Ascending aorta (tissue), 2 donors: ENCODE results near the gene SAP130. TPM values are rescaled to one million over a fixed set of nuclear protein-coding genes. Genes with fewer than 3 reads are reported as not detected.

Experiments used
- DNase-seq, 2 donors: peaks; one replicate each; pipeline ENCODE4 v3.0.0-alpha.2; 2019; ENCODE audit warnings: low spot score in 2 of 2
- H3K27ac ChIP-seq, 2 donors: fragments of 200-600 bp; sonication (generic); one replicate each; pipeline ENCODE4 v1.5.1; 2016 to 2017; ENCODE audit warnings: mild to moderate bottlenecking in 1 of 2
- H3K27me3 ChIP-seq: fragments of 200-600 bp; sonication (generic); one replicate; pipeline ENCODE4 v1.5.1; 2017
- H3K36me3 ChIP-seq, 2 donors: fragments of 200-600 bp; sonication (generic); one replicate each; pipeline ENCODE4 v1.5.1; 2016
- H3K4me1 ChIP-seq, 2 donors: fragments of 200-600 bp; sonication (generic); one replicate each; pipeline ENCODE4 v1.5.1; 2016 to 2017; ENCODE audit warnings: mild to moderate bottlenecking in 1 of 2
- H3K4me3 ChIP-seq, 2 donors: fragments of 200-600 bp; sonication (generic); one replicate each; pipeline ENCODE4 v1.5.1; 2016 to 2017; ENCODE audit warnings: mild to moderate bottlenecking in 1 of 2
- H3K9me3 ChIP-seq, 2 donors: fragments of 200-600 bp; sonication (generic); one replicate each; pipeline ENCODE4 v1.5.1; 2016
- CTCF ChIP-seq, 3 experiments: fragments of 200-600 bp in 2 of 3; fragments of 450-650 bp in 1 of 3; sonication (generic) in 2 of 3; IDR thresholded peaks; one replicate each; pipeline ENCODE4 v1.5.1; 2016 to 2019; ENCODE audit warnings: antibody characterized with exemption in 3 of 3, mild to moderate bottlenecking in 1 of 3, moderate library complexity in 1 of 3
- intact Hi-C: fragments of 100-400 bp; cut with DNase I; formaldehyde crosslinking; loops from one replicate; pipeline ENCODE4 v1.15.1; 2023
- total RNA-seq: library from RNA; depleted of rRNA; stranded (reverse); fragments of >200 nt; gene quantifications from one replicate; pipeline ENCODE4 v1.1.0, GENCODE V29; 2016

The SAP130 gene
- total RNA-seq, 1 donor from 2014 or later = 2.8 TPM

GRCh38 chr2:127891811-127892210 lies 136.0 kb downstream of the SAP130 start:
- no peak for DNase-seq
- H3K4me1 ChIP-seq = peaks cover 4 to 13% of the 10 kb centered on the region in 2 donors
- H3K36me3 ChIP-seq = no peaks in the 10 kb centered on the region
- no peak overlapping the region for H3K4me3 ChIP-seq
- H3K27me3 ChIP-seq = no peaks in the 10 kb centered on the region
- intact Hi-C loops = no loop called here
- no peak overlapping the region for H3K27ac ChIP-seq
- no peaks in the 10 kb centered on the region for H3K9me3 ChIP-seq
- TF ChIP-seq CTCF (IDR thresholded peaks at IDR 0.05) = no peak

Other genes with a start within 250 kb of the SAP130 start
- 13.9 TPM for gene WDR33, start 216.9 kb downstream of the SAP130 start, total RNA-seq
- gene POLR2D, start 169.9 kb downstream of the SAP130 start, total RNA-seq = 2.1 TPM
- gene AMMECR1L, start 142.1 kb downstream of the SAP130 start, total RNA-seq = 20.6 TPM
- gene UGGT1, start 63.1 kb upstream of the SAP130 start, total RNA-seq = 42.0 TPM